HL-60 (cell line): ENCODE results near the gene CLEC2L.

Experiments
- POLR2AphosphoS5 ChIP-seq: IDR thresholded peaks from 2 replicates; pipeline ENCODE4 v1.6.1; 2012; ENCODE audit warnings: low read depth
- SPI1 ChIP-seq: IDR thresholded peaks from 2 replicates; pipeline ENCODE4 v1.6.1; 2012; ENCODE audit warnings: low read depth, mild to moderate bottlenecking, borderline replicate concordance
- TF ChIP-seq, protein P1 (sequence below): IDR thresholded peaks from one replicate; pipeline ENCODE4 v1.5.1; 2011; ENCODE audit warnings: low read length, control low read depth, inconsistent platforms; ENCODE audit not compliant: insufficient read depth
- TF ChIP-seq, protein P2 (sequence below): IDR thresholded peaks from 2 replicates; pipeline ENCODE4 v1.6.1; 2012; ENCODE audit warnings: low read depth; ENCODE audit not compliant: insufficient replicate concordance

DNA sequence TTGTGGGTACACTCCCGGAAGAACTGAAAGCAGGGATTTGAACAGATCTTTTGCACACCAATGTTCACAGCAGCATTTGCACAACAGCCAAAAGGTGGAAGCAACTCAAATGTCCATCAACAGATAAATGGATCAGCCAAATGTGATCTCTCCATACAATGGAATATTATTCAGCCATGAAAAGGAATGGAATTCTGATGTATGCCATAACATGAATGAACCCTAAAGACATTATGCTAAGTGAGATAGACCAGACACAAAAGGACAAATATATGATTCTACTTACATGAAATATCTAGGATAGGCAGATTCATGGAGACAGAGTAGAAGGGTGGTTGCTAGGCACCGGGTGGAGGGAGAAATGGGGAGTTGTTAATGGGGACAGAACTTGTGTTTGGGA, 36.7 kb downstream of the CLEC2L start:
- TF ChIP-seq SPI1 (no peak), POLR2AphosphoS5 (no peak)
- TF ChIP-seq, protein P1, sequence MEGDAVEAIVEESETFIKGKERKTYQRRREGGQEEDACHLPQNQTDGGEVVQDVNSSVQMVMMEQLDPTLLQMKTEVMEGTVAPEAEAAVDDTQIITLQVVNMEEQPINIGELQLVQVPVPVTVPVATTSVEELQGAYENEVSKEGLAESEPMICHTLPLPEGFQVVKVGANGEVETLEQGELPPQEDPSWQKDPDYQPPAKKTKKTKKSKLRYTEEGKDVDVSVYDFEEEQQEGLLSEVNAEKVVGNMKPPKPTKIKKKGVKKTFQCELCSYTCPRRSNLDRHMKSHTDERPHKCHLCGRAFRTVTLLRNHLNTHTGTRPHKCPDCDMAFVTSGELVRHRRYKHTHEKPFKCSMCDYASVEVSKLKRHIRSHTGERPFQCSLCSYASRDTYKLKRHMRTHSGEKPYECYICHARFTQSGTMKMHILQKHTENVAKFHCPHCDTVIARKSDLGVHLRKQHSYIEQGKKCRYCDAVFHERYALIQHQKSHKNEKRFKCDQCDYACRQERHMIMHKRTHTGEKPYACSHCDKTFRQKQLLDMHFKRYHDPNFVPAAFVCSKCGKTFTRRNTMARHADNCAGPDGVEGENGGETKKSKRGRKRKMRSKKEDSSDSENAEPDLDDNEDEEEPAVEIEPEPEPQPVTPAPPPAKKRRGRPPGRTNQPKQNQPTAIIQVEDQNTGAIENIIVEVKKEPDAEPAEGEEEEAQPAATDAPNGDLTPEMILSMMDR, result no peak
- TF ChIP-seq, protein P2, sequence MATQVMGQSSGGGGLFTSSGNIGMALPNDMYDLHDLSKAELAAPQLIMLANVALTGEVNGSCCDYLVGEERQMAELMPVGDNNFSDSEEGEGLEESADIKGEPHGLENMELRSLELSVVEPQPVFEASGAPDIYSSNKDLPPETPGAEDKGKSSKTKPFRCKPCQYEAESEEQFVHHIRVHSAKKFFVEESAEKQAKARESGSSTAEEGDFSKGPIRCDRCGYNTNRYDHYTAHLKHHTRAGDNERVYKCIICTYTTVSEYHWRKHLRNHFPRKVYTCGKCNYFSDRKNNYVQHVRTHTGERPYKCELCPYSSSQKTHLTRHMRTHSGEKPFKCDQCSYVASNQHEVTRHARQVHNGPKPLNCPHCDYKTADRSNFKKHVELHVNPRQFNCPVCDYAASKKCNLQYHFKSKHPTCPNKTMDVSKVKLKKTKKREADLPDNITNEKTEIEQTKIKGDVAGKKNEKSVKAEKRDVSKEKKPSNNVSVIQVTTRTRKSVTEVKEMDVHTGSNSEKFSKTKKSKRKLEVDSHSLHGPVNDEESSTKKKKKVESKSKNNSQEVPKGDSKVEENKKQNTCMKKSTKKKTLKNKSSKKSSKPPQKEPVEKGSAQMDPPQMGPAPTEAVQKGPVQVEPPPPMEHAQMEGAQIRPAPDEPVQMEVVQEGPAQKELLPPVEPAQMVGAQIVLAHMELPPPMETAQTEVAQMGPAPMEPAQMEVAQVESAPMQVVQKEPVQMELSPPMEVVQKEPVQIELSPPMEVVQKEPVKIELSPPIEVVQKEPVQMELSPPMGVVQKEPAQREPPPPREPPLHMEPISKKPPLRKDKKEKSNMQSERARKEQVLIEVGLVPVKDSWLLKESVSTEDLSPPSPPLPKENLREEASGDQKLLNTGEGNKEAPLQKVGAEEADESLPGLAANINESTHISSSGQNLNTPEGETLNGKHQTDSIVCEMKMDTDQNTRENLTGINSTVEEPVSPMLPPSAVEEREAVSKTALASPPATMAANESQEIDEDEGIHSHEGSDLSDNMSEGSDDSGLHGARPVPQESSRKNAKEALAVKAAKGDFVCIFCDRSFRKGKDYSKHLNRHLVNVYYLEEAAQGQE, result no peak
